Activated CD4-positive, alpha-beta T cell treated with anti-CD3 and anti-CD28 coated beads, Interleukin-10, Interleukin-2, amounts not matched to agents 100 ng/mL and 50 ng/mL, durations not matched to agents 16 hours and 8 hours (primary cell): ENCODE measurements around the gene GGA1.

ENCODE experiments used
- DNase-seq: peaks from one replicate; pipeline ENCODE4 v3.0.0-alpha.2; 2020

Gene GGA1

GRCh38 chr22:37676736-37677492 lies 68.3 kb downstream of the GGA1 start:
- DNase-seq = peak; percentile 97

GRCh38 chr22:37677493-37677974 lies 68.9 kb downstream of the GGA1 start:
- no peak for DNase-seq

- no peak for DNase-seq
These were observed 69.7 kb downstream of the GGA1 start for GRCh38 chr22:37678372-37678771.

- no peak for DNase-seq
These were observed 71.0 kb downstream of the GGA1 start for GRCh38 chr22:37679670-37680069.

- no peak for DNase-seq
These were observed 71.7 kb downstream of the GGA1 start for GRCh38 chr22:37680191-37680851.

GRCh38 chr22:37681001-37681424 lies 72.4 kb downstream of the GGA1 start:
- DNase-seq = no peak

- peak; percentile 88 for DNase-seq
These were observed 73.0 kb downstream of the GGA1 start for GRCh38 chr22:37681556-37682049.
